ENCODE results near the gene USP12. TPM values are rescaled to one million over a fixed set of nuclear protein-coding genes. Genes with fewer than 3 reads are reported as not detected.

Gene USP12
- total RNA-seq, 1 experiment from 2014 or later: 26.1 TPM

DNA sequence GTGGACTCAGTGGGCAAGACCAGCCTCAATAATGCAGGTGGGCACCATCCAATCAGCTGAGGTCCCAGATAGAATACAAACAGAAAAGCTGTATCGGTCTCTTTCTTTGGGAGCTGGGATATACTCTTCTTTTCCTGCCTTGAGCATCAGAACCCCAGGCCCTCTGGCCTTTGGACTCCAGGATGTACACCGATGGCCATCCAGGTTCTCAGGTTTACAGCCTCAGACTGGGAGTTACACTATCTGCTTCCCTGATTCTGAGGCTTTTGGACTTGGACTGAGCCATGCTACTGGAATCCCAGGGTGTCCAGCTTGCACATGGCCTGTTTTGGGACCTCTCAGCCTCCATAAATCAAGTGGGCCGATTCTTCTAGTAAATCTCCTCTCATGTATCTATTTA lies 27.6 kb upstream of the USP12 start (continued):
- TF ChIP-seq ZNF425 (CRISPR knock-in tag; conservative IDR thresholded peaks at IDR 0.05) (no peak), MXD4 (CRISPR knock-in tag; IDR thresholded peaks at IDR 0.05; ENCODE audit: borderline replicate concordance) (no peak), CREM (CRISPR knock-in tag; IDR thresholded peaks at IDR 0.05) (no peak), ZNF416 (CRISPR knock-in tag; IDR thresholded peaks at IDR 0.05) (no peak)

GRCh38 chr13:27194895-27195764 lies 23.5 kb upstream of the USP12 start:
- no peak for DNase-seq (ENCODE audit: low spot score)
- no peaks in the 10 kb centered on the region for H3K27me3 Mint-ChIP-seq (ENCODE audit: low read depth)
- no peak overlapping the region for H3K4me3 Mint-ChIP-seq
- ATAC-seq: peak; percentile 79
- H3K36me3 Mint-ChIP-seq: no peaks in the 10 kb centered on the region
- H3K9me3 Mint-ChIP-seq: no peaks in the 10 kb centered on the region
- ChIA-PET CTCF (interaction anchor here (1.4 kb wide), 1 partner anchor 17 kb away, joined by 3 read pairs; no protein-coding TSS in a partner anchor), POLR2A (interaction anchor here (0.5 to 0.7 kb wide), 2 partner anchors 37 to 82 kb away, joined by 3 to 4 read pairs; no protein-coding TSS in a partner anchor)
- H3K27ac Mint-ChIP-seq: no peak overlapping the region
- H3K4me1 Mint-ChIP-seq: peaks cover 17% of the 10 kb centered on the region
- TF ChIP-seq ERG (CRISPR knock-in tag; IDR thresholded peaks at IDR 0.05) (no peak), SP1 (CRISPR knock-in tag; conservative IDR thresholded peaks at IDR 0.05) (no peak), SMAD3 (CRISPR knock-in tag; IDR thresholded peaks at IDR 0.05; ENCODE audit: borderline replicate concordance) (no peak), ZNF416 (CRISPR knock-in tag; IDR thresholded peaks at IDR 0.05) (no peak), PRRX2 (CRISPR knock-in tag; IDR thresholded peaks at IDR 0.05) (no peak), CREM (CRISPR knock-in tag; IDR thresholded peaks at IDR 0.05) (no peak), RORB (CRISPR knock-in tag; IDR thresholded peaks at IDR 0.05) (no peak), USF1 (CRISPR knock-in tag; IDR thresholded peaks at IDR 0.05) (no peak), AFF4 (CRISPR knock-in tag; IDR thresholded peaks at IDR 0.05; ENCODE audit: borderline replicate concordance) (no peak), KAT7 (CRISPR knock-in tag; IDR thresholded peaks at IDR 0.05; ENCODE audit: borderline replicate concordance) (no peak), ZNF317 (CRISPR knock-in tag; IDR thresholded peaks at IDR 0.05; ENCODE audit: borderline replicate concordance, low read depth) (no peak), CREB1 (CRISPR knock-in tag; IDR thresholded peaks at IDR 0.05) (no peak)
- TF ChIP-seq, protein P1, sequence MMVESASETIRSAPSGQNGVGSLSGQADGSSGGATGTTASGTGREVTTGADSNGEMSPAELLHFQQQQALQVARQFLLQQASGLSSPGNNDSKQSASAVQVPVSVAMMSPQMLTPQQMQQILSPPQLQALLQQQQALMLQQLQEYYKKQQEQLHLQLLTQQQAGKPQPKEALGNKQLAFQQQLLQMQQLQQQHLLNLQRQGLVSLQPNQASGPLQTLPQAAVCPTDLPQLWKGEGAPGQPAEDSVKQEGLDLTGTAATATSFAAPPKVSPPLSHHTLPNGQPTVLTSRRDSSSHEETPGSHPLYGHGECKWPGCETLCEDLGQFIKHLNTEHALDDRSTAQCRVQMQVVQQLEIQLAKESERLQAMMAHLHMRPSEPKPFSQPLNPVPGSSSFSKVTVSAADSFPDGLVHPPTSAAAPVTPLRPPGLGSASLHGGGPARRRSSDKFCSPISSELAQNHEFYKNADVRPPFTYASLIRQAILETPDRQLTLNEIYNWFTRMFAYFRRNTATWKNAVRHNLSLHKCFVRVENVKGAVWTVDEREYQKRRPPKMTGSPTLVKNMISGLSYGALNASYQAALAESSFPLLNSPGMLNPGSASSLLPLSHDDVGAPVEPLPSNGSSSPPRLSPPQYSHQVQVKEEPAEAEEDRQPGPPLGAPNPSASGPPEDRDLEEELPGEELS (CRISPR knock-in tag; IDR thresholded peaks at IDR 0.05): no peak
- TF ChIP-seq, protein P2, sequence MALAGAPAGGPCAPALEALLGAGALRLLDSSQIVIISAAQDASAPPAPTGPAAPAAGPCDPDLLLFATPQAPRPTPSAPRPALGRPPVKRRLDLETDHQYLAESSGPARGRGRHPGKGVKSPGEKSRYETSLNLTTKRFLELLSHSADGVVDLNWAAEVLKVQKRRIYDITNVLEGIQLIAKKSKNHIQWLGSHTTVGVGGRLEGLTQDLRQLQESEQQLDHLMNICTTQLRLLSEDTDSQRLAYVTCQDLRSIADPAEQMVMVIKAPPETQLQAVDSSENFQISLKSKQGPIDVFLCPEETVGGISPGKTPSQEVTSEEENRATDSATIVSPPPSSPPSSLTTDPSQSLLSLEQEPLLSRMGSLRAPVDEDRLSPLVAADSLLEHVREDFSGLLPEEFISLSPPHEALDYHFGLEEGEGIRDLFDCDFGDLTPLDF (CRISPR knock-in tag; IDR thresholded peaks at IDR 0.05): no peak
- TF ChIP-seq, protein P3, sequence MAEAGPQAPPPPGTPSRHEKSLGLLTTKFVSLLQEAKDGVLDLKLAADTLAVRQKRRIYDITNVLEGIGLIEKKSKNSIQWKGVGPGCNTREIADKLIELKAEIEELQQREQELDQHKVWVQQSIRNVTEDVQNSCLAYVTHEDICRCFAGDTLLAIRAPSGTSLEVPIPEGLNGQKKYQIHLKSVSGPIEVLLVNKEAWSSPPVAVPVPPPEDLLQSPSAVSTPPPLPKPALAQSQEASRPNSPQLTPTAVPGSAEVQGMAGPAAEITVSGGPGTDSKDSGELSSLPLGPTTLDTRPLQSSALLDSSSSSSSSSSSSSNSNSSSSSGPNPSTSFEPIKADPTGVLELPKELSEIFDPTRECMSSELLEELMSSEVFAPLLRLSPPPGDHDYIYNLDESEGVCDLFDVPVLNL (CRISPR knock-in tag; IDR thresholded peaks at IDR 0.05; ENCODE audit: borderline replicate concordance, low read depth): no peak
- TF ChIP-seq, protein P4, sequence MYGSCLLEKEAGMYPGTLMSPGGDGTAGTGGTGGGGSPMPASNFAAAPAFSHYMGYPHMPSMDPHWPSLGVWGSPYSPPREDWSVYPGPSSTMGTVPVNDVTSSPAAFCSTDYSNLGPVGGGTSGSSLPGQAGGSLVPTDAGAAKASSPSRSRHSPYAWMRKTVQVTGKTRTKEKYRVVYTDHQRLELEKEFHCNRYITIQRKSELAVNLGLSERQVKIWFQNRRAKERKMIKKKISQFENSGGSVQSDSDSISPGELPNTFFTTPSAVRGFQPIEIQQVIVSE (CRISPR knock-in tag; IDR thresholded peaks at IDR 0.05; ENCODE audit: borderline replicate concordance): no peak
